ENCODE data around the gene REEP5.

DNA sequence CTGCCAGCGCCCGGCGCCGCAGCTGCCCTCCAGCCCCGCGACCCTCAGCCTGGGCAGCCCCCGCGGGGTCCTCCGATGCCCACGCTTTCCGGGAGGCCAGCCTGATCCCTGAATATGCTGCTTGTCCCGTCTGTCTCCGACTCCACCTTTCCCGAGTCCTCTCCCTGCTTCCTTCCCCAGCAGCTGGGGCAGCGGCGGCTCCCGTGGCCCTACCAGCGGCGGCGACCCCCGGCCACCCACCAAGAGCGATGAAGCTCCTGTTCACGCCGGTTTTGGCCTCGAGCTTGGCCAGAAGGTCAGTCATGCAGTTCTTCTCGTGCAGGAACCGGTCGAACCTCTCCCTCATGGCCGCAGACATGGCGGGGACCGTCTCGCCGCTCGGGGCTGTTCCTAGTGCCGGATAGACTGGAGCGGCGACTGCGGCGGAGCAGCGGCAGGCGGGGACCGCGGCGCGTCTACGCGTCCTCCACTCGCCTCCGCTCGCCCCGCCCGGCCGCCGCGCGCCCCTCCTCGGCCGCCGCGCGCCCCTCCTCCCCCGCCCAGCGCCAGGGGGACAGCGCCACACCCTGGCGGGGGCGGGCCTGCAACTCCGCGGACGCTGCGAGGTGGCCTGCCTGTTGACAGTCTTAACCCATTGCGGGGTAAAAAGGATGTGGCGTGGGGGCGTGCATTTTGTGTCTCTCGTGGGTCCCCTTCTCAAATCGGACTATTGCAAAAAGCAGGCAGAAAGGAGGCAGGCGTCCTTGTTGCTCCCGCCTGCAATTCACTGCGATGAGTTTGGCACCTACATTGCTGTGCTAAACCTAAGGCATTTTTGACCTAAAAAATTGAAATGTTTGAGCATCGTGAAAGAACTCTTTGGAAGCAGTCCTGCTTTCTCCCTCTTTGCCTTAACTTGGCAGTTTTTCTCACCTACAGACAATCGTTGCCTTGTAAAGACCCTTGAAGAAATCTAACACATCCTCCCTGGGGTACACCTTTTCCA is at the start of gene REEP5:
- TF ChIP-seq ZFP3 (CRISPR knock-in tag; IDR thresholded peaks at IDR 0.05): no peak
- no peak for TF ChIP-seq ARNTL (CRISPR knock-in tag; IDR thresholded peaks at IDR 0.05; ENCODE audit: borderline replicate concordance, low read depth)
- TF ChIP-seq, protein P1, sequence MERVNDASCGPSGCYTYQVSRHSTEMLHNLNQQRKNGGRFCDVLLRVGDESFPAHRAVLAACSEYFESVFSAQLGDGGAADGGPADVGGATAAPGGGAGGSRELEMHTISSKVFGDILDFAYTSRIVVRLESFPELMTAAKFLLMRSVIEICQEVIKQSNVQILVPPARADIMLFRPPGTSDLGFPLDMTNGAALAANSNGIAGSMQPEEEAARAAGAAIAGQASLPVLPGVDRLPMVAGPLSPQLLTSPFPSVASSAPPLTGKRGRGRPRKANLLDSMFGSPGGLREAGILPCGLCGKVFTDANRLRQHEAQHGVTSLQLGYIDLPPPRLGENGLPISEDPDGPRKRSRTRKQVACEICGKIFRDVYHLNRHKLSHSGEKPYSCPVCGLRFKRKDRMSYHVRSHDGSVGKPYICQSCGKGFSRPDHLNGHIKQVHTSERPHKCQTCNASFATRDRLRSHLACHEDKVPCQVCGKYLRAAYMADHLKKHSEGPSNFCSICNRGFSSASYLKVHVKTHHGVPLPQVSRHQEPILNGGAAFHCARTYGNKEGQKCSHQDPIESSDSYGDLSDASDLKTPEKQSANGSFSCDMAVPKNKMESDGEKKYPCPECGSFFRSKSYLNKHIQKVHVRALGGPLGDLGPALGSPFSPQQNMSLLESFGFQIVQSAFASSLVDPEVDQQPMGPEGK (CRISPR knock-in tag; IDR thresholded peaks at IDR 0.05; ENCODE audit: borderline replicate concordance): no peak
- TF ChIP-seq TSHZ2 (CRISPR knock-in tag; IDR thresholded peaks at IDR 0.05): 0 out of 2 replicates have a peak, but pooled peaks have one; percentile 47
- TF ChIP-seq RARB (CRISPR knock-in tag; IDR thresholded peaks at IDR 0.05): no peak
- TF ChIP-seq BACH2 (CRISPR knock-in tag; IDR thresholded peaks at IDR 0.05; ENCODE audit: borderline replicate concordance): no peak
- TF ChIP-seq CREB5 (CRISPR knock-in tag; IDR thresholded peaks at IDR 0.05; ENCODE audit: low read depth): no peak
- no peak for TF ChIP-seq ZNF8 (CRISPR knock-in tag; IDR thresholded peaks at IDR 0.05)
- TF ChIP-seq GLIS3 (CRISPR knock-in tag; IDR thresholded peaks at IDR 0.05): no peak
- TF ChIP-seq TCF4 (CRISPR knock-in tag; IDR thresholded peaks at IDR 0.05; ENCODE audit: borderline replicate concordance): no peak
- TF ChIP-seq ZNF565 (CRISPR knock-in tag; conservative IDR thresholded peaks at IDR 0.05; ENCODE audit: low read depth): no peak

Data from SK-N-SH treated with all-trans-retinoic acid at 6 μM for 48 hours (cell line).